Measurements from ENCODE around the gene TLNRD1.

DNA sequence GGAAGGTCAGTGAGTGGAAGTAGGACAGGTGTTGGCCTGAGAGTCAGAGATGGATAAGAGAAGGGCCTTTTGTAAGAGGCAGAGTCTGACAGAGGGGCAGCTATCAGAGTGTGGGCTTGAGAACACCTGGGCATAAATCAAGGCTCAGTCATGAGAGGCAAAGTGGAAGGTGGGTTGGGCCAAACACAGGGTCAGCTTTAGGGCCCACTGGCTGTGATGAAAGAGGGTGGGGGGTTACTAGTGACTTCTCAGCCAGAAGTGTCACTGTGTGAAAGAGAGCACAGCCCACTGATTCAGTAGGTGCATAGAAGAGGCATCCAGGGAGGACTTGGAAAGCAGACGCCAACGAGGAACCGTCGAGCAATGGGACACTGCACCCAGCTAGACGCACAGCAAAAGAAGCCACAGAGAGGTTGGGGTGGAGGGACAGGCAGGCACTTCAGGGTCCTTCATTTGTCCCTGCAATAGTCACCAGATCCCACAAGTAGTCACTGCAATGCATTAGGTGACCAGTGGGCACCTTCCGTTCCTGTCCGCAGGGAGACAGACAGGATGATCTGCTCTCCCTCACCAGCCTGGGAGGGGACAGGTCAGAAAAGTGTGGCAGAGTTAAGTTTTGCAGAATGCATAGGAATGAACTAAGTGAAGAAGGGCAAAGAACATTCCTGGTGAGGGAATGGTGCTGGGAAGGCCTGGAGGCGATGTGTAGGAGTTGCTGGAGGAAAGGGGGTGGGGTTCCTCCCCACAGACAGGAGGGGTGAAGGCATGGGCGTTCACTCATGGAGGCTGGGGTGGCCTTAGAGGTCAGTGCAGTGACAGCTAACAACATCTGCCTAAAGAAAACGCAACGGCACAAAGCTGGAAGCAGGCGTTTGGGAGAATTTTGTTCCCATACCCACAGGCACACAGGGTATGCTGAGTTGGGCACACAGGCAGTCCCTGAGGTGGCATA lies 47.4 kb upstream of the TLNRD1 start:
- no peak for TF ChIP-seq CTCF (IDR thresholded peaks at IDR 0.05; ENCODE audit: insufficient read depth, low read length, poor library complexity, severe bottlenecking)
- TF ChIP-seq EZH2phosphoT487 (conservative IDR thresholded peaks at IDR 0.05; ENCODE audit: low read length) = no peak
